Amygdala (tissue), 56 donors: ENCODE results near the gene ORMDL2.

Source experiments
- DNase-seq, 56 donors: peaks; one replicate each; lab custom pipeline; 2025; lab: John Stamatoyannopoulos, UW

ORMDL2 gene

GRCh38 chr12:55817345-55818139, at the start of gene ORMDL2, which contains the start of gene SARNP:
ORMDL2 (plus strand) TSS chr12:55818041; CDS start chr12:55819000, 959 bp downstream.
SARNP (minus strand) TSS chr12:55817724; CDS start chr12:55817701, 23 bp downstream.
- DNase-seq: peak; percentile 83 to 100 (median 98)

- DNase-seq: no peak
These were observed 46.1 kb upstream of the ORMDL2 start for GRCh38 chr12:55771736-55772135.

- DNase-seq: no peak
These were observed 40.0 kb upstream of the ORMDL2 start for GRCh38 chr12:55777856-55778255.

- no peak for DNase-seq
These were observed 37.2 kb upstream of the ORMDL2 start for GRCh38 chr12:55780685-55781084.

GRCh38 chr12:55788546-55788945, 29.3 kb upstream of the ORMDL2 start:
- DNase-seq: no peak

- DNase-seq: no peak
These were observed 28.7 kb upstream of the ORMDL2 start for GRCh38 chr12:55789171-55789570.

- DNase-seq: no peak
These were observed 27.9 kb upstream of the ORMDL2 start for GRCh38 chr12:55789893-55790292.

- DNase-seq: no peak
These were observed 21.9 kb upstream of the ORMDL2 start for GRCh38 chr12:55795950-55796349.

GRCh38 chr12:55797068-55797467, 20.8 kb upstream of the ORMDL2 start:
- peak in 18 of 56 donors; percentile 0 to 44 (median 5) for DNase-seq

GRCh38 chr12:55797550-55797949, 20.3 kb upstream of the ORMDL2 start:
- no peak for DNase-seq

- DNase-seq: no peak
These were observed 10.9 kb upstream of the ORMDL2 start for GRCh38 chr12:55806982-55807381.

GRCh38 chr12:55809274-55809673, 8.6 kb upstream of the ORMDL2 start:
- DNase-seq: no peak

GRCh38 chr12:55812088-55812487, 5.8 kb upstream of the ORMDL2 start:
- no peak for DNase-seq

GRCh38 chr12:55814257-55814656, 3.6 kb upstream of the ORMDL2 start:
- no peak for DNase-seq

GRCh38 chr12:55815473-55815872, 2.4 kb upstream of the ORMDL2 start:
- no peak for DNase-seq

- peak in 2 of 56 donors; percentile 8 to 33 for DNase-seq
These were observed 928 bp upstream of the ORMDL2 start for GRCh38 chr12:55816881-55817344.

GRCh38 chr12:55818140-55818728, 393 bp downstream of the ORMDL2 start:
- peak in 2 of 56 donors; percentile 37 to 43 for DNase-seq

GRCh38 chr12:55818886-55819285, 1.0 kb downstream of the ORMDL2 start:
- DNase-seq: no peak

- DNase-seq: no peak
These were observed 2.8 kb downstream of the ORMDL2 start for GRCh38 chr12:55820679-55821078.

- DNase-seq: no peak
These were observed 4.4 kb downstream of the ORMDL2 start for GRCh38 chr12:55822228-55822627.

- DNase-seq: no peak
These were observed 5.6 kb downstream of the ORMDL2 start for GRCh38 chr12:55823419-55823818.

- DNase-seq: no peak
These were observed 6.9 kb downstream of the ORMDL2 start for GRCh38 chr12:55824726-55825125.
